Measurements from ENCODE around the gene SERPIND1.

GRCh38 chr22:20760084-20760483 is 13.8 kb upstream of the SERPIND1 start:
- TF ChIP-seq, protein P1, sequence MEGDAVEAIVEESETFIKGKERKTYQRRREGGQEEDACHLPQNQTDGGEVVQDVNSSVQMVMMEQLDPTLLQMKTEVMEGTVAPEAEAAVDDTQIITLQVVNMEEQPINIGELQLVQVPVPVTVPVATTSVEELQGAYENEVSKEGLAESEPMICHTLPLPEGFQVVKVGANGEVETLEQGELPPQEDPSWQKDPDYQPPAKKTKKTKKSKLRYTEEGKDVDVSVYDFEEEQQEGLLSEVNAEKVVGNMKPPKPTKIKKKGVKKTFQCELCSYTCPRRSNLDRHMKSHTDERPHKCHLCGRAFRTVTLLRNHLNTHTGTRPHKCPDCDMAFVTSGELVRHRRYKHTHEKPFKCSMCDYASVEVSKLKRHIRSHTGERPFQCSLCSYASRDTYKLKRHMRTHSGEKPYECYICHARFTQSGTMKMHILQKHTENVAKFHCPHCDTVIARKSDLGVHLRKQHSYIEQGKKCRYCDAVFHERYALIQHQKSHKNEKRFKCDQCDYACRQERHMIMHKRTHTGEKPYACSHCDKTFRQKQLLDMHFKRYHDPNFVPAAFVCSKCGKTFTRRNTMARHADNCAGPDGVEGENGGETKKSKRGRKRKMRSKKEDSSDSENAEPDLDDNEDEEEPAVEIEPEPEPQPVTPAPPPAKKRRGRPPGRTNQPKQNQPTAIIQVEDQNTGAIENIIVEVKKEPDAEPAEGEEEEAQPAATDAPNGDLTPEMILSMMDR (IDR thresholded peaks at IDR 0.05; ENCODE audit: low read depth, low read length, poor library complexity, severe bottlenecking) = no peak
- TF ChIP-seq EZH2phosphoT487 (IDR thresholded peaks at IDR 0.05; ENCODE audit: borderline replicate concordance, low read length) = no peak

All from DOHH2 (cell line).